Endometrium (tissue), 2 donors: ENCODE measurements around the gene STN1.

Experiments
- FAIRE-seq: peaks from 2 replicates; lab custom pipeline; 2012; peaks lifted over from hg19 to GRCh38; lab: Jason Lieb, UNC
- donor health status: control.
- donor health status: control.

Gene STN1

GRCh38 chr10:103843045-103843444 is 74.9 kb downstream of the STN1 start:
- FAIRE-seq: no peak

GRCh38 chr10:103842605-103843004 is 75.4 kb downstream of the STN1 start:
- FAIRE-seq: no peak

GRCh38 chr10:103841519-103841918 is 76.5 kb downstream of the STN1 start:
- FAIRE-seq: no peak

- FAIRE-seq: no peak
Measured at GRCh38 chr10:103840740-103841070, 77.3 kb downstream of the STN1 start.

- no peak for FAIRE-seq
Measured at GRCh38 chr10:103839872-103840739, 77.9 kb downstream of the STN1 start.

GRCh38 chr10:103839519-103839871 is 78.5 kb downstream of the STN1 start:
- FAIRE-seq: no peak

GRCh38 chr10:103838862-103839518 is 79.0 kb downstream of the STN1 start:
- FAIRE-seq: no peak

GRCh38 chr10:103838070-103838395 is 80.0 kb downstream of the STN1 start:
- FAIRE-seq: no peak

GRCh38 chr10:103837370-103838069 is 80.5 kb downstream of the STN1 start:
- no peak for FAIRE-seq

GRCh38 chr10:103836861-103837260 is 81.1 kb downstream of the STN1 start:
- no peak for FAIRE-seq

GRCh38 chr10:103836273-103836672 is 81.7 kb downstream of the STN1 start:
- FAIRE-seq: no peak

- FAIRE-seq: no peak
Measured at GRCh38 chr10:103835096-103836050, 82.6 kb downstream of the STN1 start.

GRCh38 chr10:103834436-103835095 is 83.4 kb downstream of the STN1 start:
- no peak for FAIRE-seq

- no peak for FAIRE-seq
Measured at GRCh38 chr10:103833731-103834365, 84.1 kb downstream of the STN1 start.

GRCh38 chr10:103832806-103833205 is 85.2 kb downstream of the STN1 start:
- FAIRE-seq: no peak
